HepG2 (cell line): ENCODE measurements around the gene CTSW. TPM values are rescaled to one million over a fixed set of nuclear protein-coding genes. Genes with fewer than 3 reads are reported as not detected.

Experiments used
- MAFK ChIP-seq, 2 experiments: IDR thresholded peaks in 1 of 2; conservative IDR thresholded peaks in 1 of 2; 2 replicates each; pipeline ENCODE4 v1.6.1; 2011; ENCODE audit warnings: improper control_type of control experiment in 2 of 2, low read length in 2 of 2
- PAF1 ChIP-seq: IDR thresholded peaks from 2 replicates; pipeline ENCODE4 v1.6.1; 2016; ENCODE audit warnings: missing genetic modification reagents, missing compliant biosample characterization
- SRSF1 ChIP-seq: fragments of 200-400 bp; formaldehyde crosslinking; optimal IDR thresholded peaks from 2 replicates; pipeline ENCODE3; 2017; ENCODE audit warnings: mild to moderate bottlenecking, low read depth, low read length, moderate library complexity
- ZFYVE20 ChIP-seq: sonication (generic); formaldehyde crosslinking; IDR thresholded peaks from 2 replicates; pipeline ENCODE4 v1.8.0; 2023; ENCODE audit warnings: low read depth, mild to moderate bottlenecking, moderate library complexity, missing genetic modification reagents, borderline replicate concordance
- ZNF557 ChIP-seq: sonication (generic); formaldehyde crosslinking; IDR thresholded peaks from 2 replicates; pipeline ENCODE4 v1.4.0; 2020; ENCODE audit warnings: missing genetic modification reagents
- ZNF609 ChIP-seq: sonication (generic); formaldehyde crosslinking; IDR thresholded peaks from 2 replicates; pipeline ENCODE4 v1.4.0; 2020; ENCODE audit warnings: mild to moderate bottlenecking, missing genetic modification reagents, borderline replicate concordance
- ZNF740 ChIP-seq: sonication (generic); formaldehyde crosslinking; IDR thresholded peaks from 2 replicates; pipeline ENCODE4 v1.4.0; 2020; ENCODE audit warnings: missing genetic modification reagents
- polyA plus RNA-seq, 8 experiments: library from polyadenylated mRNA; depleted of rRNA in 3 of 8; stranded (reverse) in 7 of 8; unstranded in 1 of 8; fragments of >200 nt; fragmentation: Illumina TruSeq in 4 of 8; extraction: Trizol in 4 of 8; gene quantifications; 2 replicates each; pipeline versions ENCODE4 v1.2.1 to v1.2.3, GENCODE V29; 2011 to 2016; ENCODE audit warnings: low read depth in 4 of 8, missing spikeins in 1 of 8, mixed read lengths in 1 of 8; ENCODE audit not compliant: insufficient read depth in 1 of 8
- total RNA-seq, 5 experiments: library from RNA; depleted of rRNA; stranded (reverse); fragments of >200 nt; fragmentation: Illumina TruSeq; extraction: Trizol; gene quantifications; 2 replicates each; pipeline ENCODE4 v1.2.3, GENCODE V29; 2016; ENCODE audit warnings: low read depth in 1 of 5
- TF ChIP-seq, protein P1 (sequence below): sonication (generic); formaldehyde crosslinking; IDR thresholded peaks from 2 replicates; pipeline ENCODE4 v1.4.0; 2020; ENCODE audit warnings: missing genetic modification reagents
- TF ChIP-seq, protein P2 (sequence below): sonication (generic); formaldehyde crosslinking; IDR thresholded peaks from 2 replicates; pipeline ENCODE4 v1.8.0; 2022; ENCODE audit warnings: mild to moderate bottlenecking, missing genetic modification reagents, borderline replicate concordance
- TF ChIP-seq, protein P3 (sequence below): sonication (generic); formaldehyde crosslinking; IDR thresholded peaks from 2 replicates; pipeline ENCODE4 v1.5.1; 2020; ENCODE audit warnings: mild to moderate bottlenecking, missing genetic modification reagents, borderline replicate concordance

Gene CTSW
- total and polyA plus RNA-seq, 2 of the 13 experiments (the other 11 are each of a cell fraction or from before 2014, with no cell fraction given), result 0.09 TPM; not detected in 1

- TF ChIP-seq, protein P1, sequence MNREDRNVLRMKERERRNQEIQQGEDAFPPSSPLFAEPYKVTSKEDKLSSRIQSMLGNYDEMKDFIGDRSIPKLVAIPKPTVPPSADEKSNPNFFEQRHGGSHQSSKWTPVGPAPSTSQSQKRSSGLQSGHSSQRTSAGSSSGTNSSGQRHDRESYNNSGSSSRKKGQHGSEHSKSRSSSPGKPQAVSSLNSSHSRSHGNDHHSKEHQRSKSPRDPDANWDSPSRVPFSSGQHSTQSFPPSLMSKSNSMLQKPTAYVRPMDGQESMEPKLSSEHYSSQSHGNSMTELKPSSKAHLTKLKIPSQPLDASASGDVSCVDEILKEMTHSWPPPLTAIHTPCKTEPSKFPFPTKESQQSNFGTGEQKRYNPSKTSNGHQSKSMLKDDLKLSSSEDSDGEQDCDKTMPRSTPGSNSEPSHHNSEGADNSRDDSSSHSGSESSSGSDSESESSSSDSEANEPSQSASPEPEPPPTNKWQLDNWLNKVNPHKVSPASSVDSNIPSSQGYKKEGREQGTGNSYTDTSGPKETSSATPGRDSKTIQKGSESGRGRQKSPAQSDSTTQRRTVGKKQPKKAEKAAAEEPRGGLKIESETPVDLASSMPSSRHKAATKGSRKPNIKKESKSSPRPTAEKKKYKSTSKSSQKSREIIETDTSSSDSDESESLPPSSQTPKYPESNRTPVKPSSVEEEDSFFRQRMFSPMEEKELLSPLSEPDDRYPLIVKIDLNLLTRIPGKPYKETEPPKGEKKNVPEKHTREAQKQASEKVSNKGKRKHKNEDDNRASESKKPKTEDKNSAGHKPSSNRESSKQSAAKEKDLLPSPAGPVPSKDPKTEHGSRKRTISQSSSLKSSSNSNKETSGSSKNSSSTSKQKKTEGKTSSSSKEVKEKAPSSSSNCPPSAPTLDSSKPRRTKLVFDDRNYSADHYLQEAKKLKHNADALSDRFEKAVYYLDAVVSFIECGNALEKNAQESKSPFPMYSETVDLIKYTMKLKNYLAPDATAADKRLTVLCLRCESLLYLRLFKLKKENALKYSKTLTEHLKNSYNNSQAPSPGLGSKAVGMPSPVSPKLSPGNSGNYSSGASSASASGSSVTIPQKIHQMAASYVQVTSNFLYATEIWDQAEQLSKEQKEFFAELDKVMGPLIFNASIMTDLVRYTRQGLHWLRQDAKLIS (CRISPR knock-in tag), result no peak
- TF ChIP-seq ZFYVE20, result no peak
- no peak for TF ChIP-seq MAFK (conservative IDR thresholded peaks at IDR 0.05 in 1 of 2, IDR thresholded peaks at IDR 0.05 in 1 of 2; ENCODE audit: low read length in 2 of 2)
- TF ChIP-seq, protein P2, sequence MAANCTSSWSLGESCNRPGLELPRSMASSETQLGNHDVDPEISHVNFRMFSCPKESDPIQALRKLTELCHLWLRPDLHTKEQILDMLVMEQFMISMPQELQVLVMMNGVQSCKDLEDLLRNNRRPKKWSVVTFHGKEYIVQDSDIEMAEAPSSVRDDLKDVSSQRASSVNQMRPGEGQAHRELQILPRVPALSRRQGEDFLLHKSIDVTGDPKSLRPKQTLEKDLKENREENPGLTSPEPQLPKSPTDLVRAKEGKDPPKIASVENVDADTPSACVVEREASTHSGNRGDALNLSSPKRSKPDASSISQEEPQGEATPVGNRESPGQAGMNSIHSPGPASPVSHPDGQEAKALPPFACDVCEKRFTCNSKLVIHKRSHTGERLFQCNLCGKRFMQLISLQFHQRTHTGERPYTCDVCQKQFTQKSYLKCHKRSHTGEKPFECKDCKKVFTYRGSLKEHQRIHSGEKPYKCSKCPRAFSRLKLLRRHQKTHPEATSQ (CRISPR knock-in tag), result no peak
- TF ChIP-seq ZNF740 (CRISPR knock-in tag), result no peak
- no peak for TF ChIP-seq ZNF557 (CRISPR knock-in tag)
- no peak for TF ChIP-seq PAF1 (CRISPR knock-in tag)
- TF ChIP-seq ZNF609 (CRISPR knock-in tag), result no peak
- TF ChIP-seq SRSF1, result no peak
- TF ChIP-seq, protein P3, sequence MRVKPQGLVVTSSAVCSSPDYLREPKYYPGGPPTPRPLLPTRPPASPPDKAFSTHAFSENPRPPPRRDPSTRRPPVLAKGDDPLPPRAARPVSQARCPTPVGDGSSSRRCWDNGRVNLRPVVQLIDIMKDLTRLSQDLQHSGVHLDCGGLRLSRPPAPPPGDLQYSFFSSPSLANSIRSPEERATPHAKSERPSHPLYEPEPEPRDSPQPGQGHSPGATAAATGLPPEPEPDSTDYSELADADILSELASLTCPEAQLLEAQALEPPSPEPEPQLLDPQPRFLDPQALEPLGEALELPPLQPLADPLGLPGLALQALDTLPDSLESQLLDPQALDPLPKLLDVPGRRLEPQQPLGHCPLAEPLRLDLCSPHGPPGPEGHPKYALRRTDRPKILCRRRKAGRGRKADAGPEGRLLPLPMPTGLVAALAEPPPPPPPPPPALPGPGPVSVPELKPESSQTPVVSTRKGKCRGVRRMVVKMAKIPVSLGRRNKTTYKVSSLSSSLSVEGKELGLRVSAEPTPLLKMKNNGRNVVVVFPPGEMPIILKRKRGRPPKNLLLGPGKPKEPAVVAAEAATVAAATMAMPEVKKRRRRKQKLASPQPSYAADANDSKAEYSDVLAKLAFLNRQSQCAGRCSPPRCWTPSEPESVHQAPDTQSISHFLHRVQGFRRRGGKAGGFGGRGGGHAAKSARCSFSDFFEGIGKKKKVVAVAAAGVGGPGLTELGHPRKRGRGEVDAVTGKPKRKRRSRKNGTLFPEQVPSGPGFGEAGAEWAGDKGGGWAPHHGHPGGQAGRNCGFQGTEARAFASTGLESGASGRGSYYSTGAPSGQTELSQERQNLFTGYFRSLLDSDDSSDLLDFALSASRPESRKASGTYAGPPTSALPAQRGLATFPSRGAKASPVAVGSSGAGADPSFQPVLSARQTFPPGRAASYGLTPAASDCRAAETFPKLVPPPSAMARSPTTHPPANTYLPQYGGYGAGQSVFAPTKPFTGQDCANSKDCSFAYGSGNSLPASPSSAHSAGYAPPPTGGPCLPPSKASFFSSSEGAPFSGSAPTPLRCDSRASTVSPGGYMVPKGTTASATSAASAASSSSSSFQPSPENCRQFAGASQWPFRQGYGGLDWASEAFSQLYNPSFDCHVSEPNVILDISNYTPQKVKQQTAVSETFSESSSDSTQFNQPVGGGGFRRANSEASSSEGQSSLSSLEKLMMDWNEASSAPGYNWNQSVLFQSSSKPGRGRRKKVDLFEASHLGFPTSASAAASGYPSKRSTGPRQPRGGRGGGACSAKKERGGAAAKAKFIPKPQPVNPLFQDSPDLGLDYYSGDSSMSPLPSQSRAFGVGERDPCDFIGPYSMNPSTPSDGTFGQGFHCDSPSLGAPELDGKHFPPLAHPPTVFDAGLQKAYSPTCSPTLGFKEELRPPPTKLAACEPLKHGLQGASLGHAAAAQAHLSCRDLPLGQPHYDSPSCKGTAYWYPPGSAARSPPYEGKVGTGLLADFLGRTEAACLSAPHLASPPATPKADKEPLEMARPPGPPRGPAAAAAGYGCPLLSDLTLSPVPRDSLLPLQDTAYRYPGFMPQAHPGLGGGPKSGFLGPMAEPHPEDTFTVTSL, result no peak
These were observed 38.8 kb downstream of the CTSW start, which contains the start of gene C11orf68 (continued) for GRCh38 chr11:65918211-65919140.
